ENCODE results near the gene TRAK2. TPM values are rescaled to one million over a fixed set of nuclear protein-coding genes. Genes with fewer than 3 reads are reported as not detected.

The TRAK2 gene
- total and polyA plus RNA-seq, 2 of the 8 experiments (the other 6 are each of a cell fraction or from before 2014, with no cell fraction given), result 4.5 to 15.7 TPM

DNA sequence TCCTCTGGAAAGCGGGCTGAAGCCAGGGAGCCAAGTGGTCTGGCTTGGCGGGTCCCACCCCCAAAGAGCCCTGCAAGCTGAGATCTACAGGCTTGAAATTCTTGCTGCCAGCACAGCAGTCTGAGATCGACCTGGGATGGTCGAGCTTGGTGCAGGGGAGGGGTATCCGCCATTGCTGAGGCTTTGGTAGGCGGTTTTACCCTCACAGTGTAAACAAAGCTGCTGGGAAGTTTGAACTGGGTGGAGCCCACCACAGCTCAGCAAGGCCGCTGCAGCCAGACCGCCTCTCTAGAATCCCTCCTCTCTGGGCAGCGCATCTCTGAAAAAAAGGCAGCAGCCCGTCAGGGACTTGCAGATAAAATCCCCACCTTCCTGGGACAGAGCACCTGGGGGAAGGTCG lies 81.5 kb downstream of the TRAK2 start:
- no peak overlapping the region for H2BK15ac ChIP-seq (ENCODE audit: low read length)
- no peak overlapping the region for H3K9ac ChIP-seq (replicated peaks in 1 of 4; ENCODE audit: extremely low read depth in 1 of 4, low read depth in 3 of 4, low read length in 3 of 4)
- no peak for FAIRE-seq
- no peak overlapping the region for H2BK120ac ChIP-seq (replicated peaks; ENCODE audit: low read depth, low read length)
- H4K5ac ChIP-seq (ENCODE audit: insufficient read length, low read depth, low read length), result no peak overlapping the region
- H3K27ac ChIP-seq (ENCODE audit: low read depth, low read length), result no peak overlapping the region
- no peak overlapping the region for H2BK5ac ChIP-seq (ENCODE audit: low read depth, low read length)
- H3K56ac ChIP-seq (replicated peaks; ENCODE audit: insufficient read length, low read depth, low read length), result no peak overlapping the region
- H4K20me1 ChIP-seq (replicated peaks in 1 of 2; ENCODE audit: control insufficient read depth in 1 of 2, insufficient read depth in 2 of 2, low read length in 2 of 2), result no peaks in the 10 kb centered on the region
- H3K79me1 ChIP-seq (ENCODE audit: low read depth, low read length), result no peaks in the 10 kb centered on the region
- H2BK20ac ChIP-seq (ENCODE audit: low read length), result no peak overlapping the region
- no peaks in the 10 kb centered on the region for H3K36me3 ChIP-seq (ENCODE audit: control insufficient read depth in 2 of 4, insufficient read depth in 4 of 4, low read length in 3 of 4)
- no peaks in the 10 kb centered on the region for H3K23me2 ChIP-seq (ENCODE audit: low read depth, low read length)
- peak overlapping the region; percentile 71; the same call in 1 of the 2 replicates for H4K8ac ChIP-seq (ENCODE audit: extremely low read depth, insufficient read depth, low read length)
- ChIA-PET CTCF (ENCODE audit: partially characterized antibody) (interaction anchor here (1.0 to 4.0 kb wide), 6 partner anchors 12 to 137 kb away, joined by 3 to 13 read pairs (median 4); partner anchors contain the start of gene FLACC1), POLR2A (ENCODE audit: partially characterized antibody) (interaction anchor here (0.6 to 1.0 kb wide), 2 partner anchors 13 to 86 kb away, joined by 3 to 4 read pairs; partner anchors contain the start of gene FLACC1)
- 0 out of 7 replicates have a peak, but pooled peaks cover 0 to 2% (median 0%) of the 10 kb centered on the region in 4 experiments for H3K4me1 ChIP-seq (replicated peaks in 1 of 4; ENCODE audit: control insufficient read depth in 3 of 4, insufficient read depth in 4 of 4, low read length in 3 of 4)
- H3K18ac ChIP-seq (ENCODE audit: extremely low read depth, low read length), result no peak overlapping the region
- no peak overlapping the region for H3K23ac ChIP-seq (ENCODE audit: insufficient read length)
- no peak overlapping the region for H3K4ac ChIP-seq (replicated peaks; ENCODE audit: insufficient read length, low read depth, low read length)
- no peaks in the 10 kb centered on the region for H3K79me2 ChIP-seq (ENCODE audit: control insufficient read depth in 1 of 2, insufficient read depth in 2 of 2, low read length in 2 of 2)
- no peak overlapping the region for H3K14ac ChIP-seq (ENCODE audit: insufficient read length)
- no peaks in the 10 kb centered on the region for H3K27me3 ChIP-seq (replicated peaks in 1 of 4; ENCODE audit: control insufficient read depth in 3 of 4, extremely low read depth in 1 of 4, insufficient read depth in 3 of 4, low read length in 3 of 4)
- H3K4me2 ChIP-seq (ENCODE audit: insufficient read depth in 1 of 2, low read depth in 2 of 2, low read length in 2 of 2), result no peak overlapping the region
- H2BK12ac ChIP-seq (ENCODE audit: low read depth, low read length), result no peak overlapping the region
- no peak for DNase-seq (ENCODE audit: low read depth in 1 of 2, low spot score in 2 of 2)
- WGBS, 2 experiments (ENCODE audit: extremely low coverage in 1 of 2, insufficient coverage in 1 of 2, insufficient read length in 1 of 2, insufficient replicate concordance in 2 of 2, low coverage in 1 of 2, low lambda C conversion rate in 2 of 2, missing lambda C conversion rate in 1 of 2), result 91% methylated on average over 11 of the region's 11 CpGs; no CpG with 5 or more reads in 1 of the 2 experiments
- H3K4me3 ChIP-seq (ENCODE audit: extremely low read depth in 1 of 4, insufficient read depth in 2 of 4, low read depth in 3 of 4, low read length in 4 of 4), result no peak overlapping the region
- H2AK5ac ChIP-seq (ENCODE audit: low read depth, low read length), result no peak overlapping the region
- H2AFZ ChIP-seq (ENCODE audit: low read length), result no peak overlapping the region
- H3K9me3 ChIP-seq (ENCODE audit: insufficient read depth in 2 of 2, low read depth in 1 of 2, low read length in 1 of 2), result no peaks in the 10 kb centered on the region
- H4K91ac ChIP-seq (replicated peaks; ENCODE audit: insufficient read length, low read length), result no peak overlapping the region
- no peak for TF ChIP-seq JUND (IDR thresholded peaks at IDR 0.05; ENCODE audit: low read length)
- TF ChIP-seq SIN3A (conservative IDR thresholded peaks at IDR 0.05 in 1 of 2, IDR thresholded peaks at IDR 0.05 in 1 of 2; ENCODE audit: low read depth in 1 of 2, low read length in 2 of 2), result no peak
- TF ChIP-seq GABPA (IDR thresholded peaks at IDR 0.05; ENCODE audit: borderline replicate concordance, insufficient read depth, low read length), result no peak
- no peak for TF ChIP-seq TBP (IDR thresholded peaks at IDR 0.05; ENCODE audit: low read depth, low read length)
- TF ChIP-seq EGR1 (IDR thresholded peaks at IDR 0.05; ENCODE audit: borderline replicate concordance, low read depth, low read length), result no peak
- TF ChIP-seq TAF1 (IDR thresholded peaks at IDR 0.05; ENCODE audit: low read depth, low read length), result no peak
- TF ChIP-seq, protein P1, sequence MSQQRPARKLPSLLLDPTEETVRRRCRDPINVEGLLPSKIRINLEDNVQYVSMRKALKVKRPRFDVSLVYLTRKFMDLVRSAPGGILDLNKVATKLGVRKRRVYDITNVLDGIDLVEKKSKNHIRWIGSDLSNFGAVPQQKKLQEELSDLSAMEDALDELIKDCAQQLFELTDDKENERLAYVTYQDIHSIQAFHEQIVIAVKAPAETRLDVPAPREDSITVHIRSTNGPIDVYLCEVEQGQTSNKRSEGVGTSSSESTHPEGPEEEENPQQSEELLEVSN (IDR thresholded peaks at IDR 0.05), result no peak
- TF ChIP-seq TEAD4 (IDR thresholded peaks at IDR 0.05; ENCODE audit: low read depth, low read length), result no peak
- TF ChIP-seq HDAC6 (IDR thresholded peaks at IDR 0.05; ENCODE audit: low read depth, low read length), result no peak
- no peak for TF ChIP-seq RAD21 (IDR thresholded peaks at IDR 0.05 in 1 of 2, conservative IDR thresholded peaks at IDR 0.05 in 1 of 2; ENCODE audit: low read depth in 2 of 2, low read length in 2 of 2)
- TF ChIP-seq CBX5 (IDR thresholded peaks at IDR 0.05; ENCODE audit: low read depth, low read length), result no peak
- no peak for TF ChIP-seq SIRT6 (IDR thresholded peaks at IDR 0.05; ENCODE audit: low read length)
- no peak for TF ChIP-seq ZNF274 (IDR thresholded peaks at IDR 0.05; ENCODE audit: borderline replicate concordance, extremely low read depth, low read length)
- no peak for TF ChIP-seq KDM4A (IDR thresholded peaks at IDR 0.05; ENCODE audit: low read depth, low read length, severe bottlenecking)

Data from H1 (cell line).